GM12872 (cell line): ENCODE results near the gene AP1M2.

ENCODE experiments used
- CTCF ChIP-seq: IDR thresholded peaks from 3 replicates; pipeline ENCODE4 v1.5.1; 2011; ENCODE audit warnings: low read depth, mild to moderate bottlenecking, low read length, moderate library complexity; ENCODE audit not compliant: insufficient read depth

The AP1M2 gene

GRCh38 chr19:10538204-10538983 lies 48.7 kb downstream of the AP1M2 start:
- no peak for TF ChIP-seq CTCF

GRCh38 chr19:10537668-10538067 lies 49.4 kb downstream of the AP1M2 start:
- TF ChIP-seq CTCF, result no peak

- TF ChIP-seq CTCF, result no peak
Measured at GRCh38 chr19:10535613-10536012, 51.5 kb downstream of the AP1M2 start.

GRCh38 chr19:10533646-10534386 lies 53.3 kb downstream of the AP1M2 start:
- no peak for TF ChIP-seq CTCF

GRCh38 chr19:10532457-10532856 lies 54.7 kb downstream of the AP1M2 start:
- TF ChIP-seq CTCF, result no peak

- no peak for TF ChIP-seq CTCF
Measured at GRCh38 chr19:10525636-10526035, 61.5 kb downstream of the AP1M2 start.

- TF ChIP-seq CTCF, result no peak
Measured at GRCh38 chr19:10523135-10523636, 63.9 kb downstream of the AP1M2 start.
